Body of pancreas (tissue), 4 donors: Measurements from ENCODE around the gene PTGR2.

Experiments used
- CTCF ChIP-seq, 7 experiments: fragments of 450-650 bp in 4 of 7; fragments of 200-600 bp in 3 of 7; sonication (generic) in 3 of 7; IDR thresholded peaks; one replicate each; pipeline ENCODE4 v1.5.1; 2016 to 2019; ENCODE audit warnings: antibody characterized with exemption in 7 of 7
- POLR2A ChIP-seq, 3 donors: fragments of 450-650 bp; IDR thresholded peaks; one replicate each; pipeline ENCODE4 v1.6.1; 2016; ENCODE audit warnings: antibody characterized with exemption in 3 of 3, mild to moderate bottlenecking in 2 of 3

- TF ChIP-seq POLR2A (IDR thresholded peaks at IDR 0.05) (no peak), CTCF (IDR thresholded peaks at IDR 0.05) (no peak)
Measured at GRCh38 chr14:73814153-73814552, 37.5 kb upstream of the PTGR2 start.
